GM12892 (cell line): Measurements from ENCODE around the gene GPX5.

Source experiments
- POLR2A ChIP-seq: IDR thresholded peaks from 2 replicates; pipeline ENCODE4 v1.6.1; 2011; ENCODE audit warnings: low read depth, low read length, control low read depth
- POLR2AphosphoS5 ChIP-seq: IDR thresholded peaks from 2 replicates; pipeline ENCODE4 v1.6.1; 2011; ENCODE audit warnings: low read depth, low read length, control low read depth

GRCh38 chr6:28497306-28497705, 28.4 kb upstream of the GPX5 start:
- TF ChIP-seq POLR2A = no peak
- no peak for TF ChIP-seq POLR2AphosphoS5
